ENCODE measurements around the gene ZDHHC14. TPM values are rescaled to one million over a fixed set of nuclear protein-coding genes. Genes with fewer than 3 reads are reported as not detected.

Gene ZDHHC14
- total RNA-seq, 1 donor from 2014 or later: 9.3 TPM

- H3K4me3 ChIP-seq: no peak overlapping the region
- no peak for ATAC-seq
- intact Hi-C loops (cut with DNase I): no loop called here
Measured at GRCh38 chr6:157440171-157440570, 59.2 kb downstream of the ZDHHC14 start.

GRCh38 chr6:157442291-157442690, 61.3 kb downstream of the ZDHHC14 start:
- ATAC-seq (no peak), DNase-seq (no peak)
- intact Hi-C loops (cut with DNase I): no loop called here
- Histone ChIP-seq H3K27me3 (ENCODE audit: low read depth) (no peaks in the 10 kb centered on the region), H3K4me1 (no peaks in the 10 kb centered on the region), H3K4me3 (no peak overlapping the region), H3K36me3 (no peaks in the 10 kb centered on the region), H3K27ac (no peak overlapping the region), H3K9me3 (no peaks in the 10 kb centered on the region)
- TF ChIP-seq CTCF (IDR thresholded peaks at IDR 0.05): no peak

More at GRCh38 chr6:157440171-157440570, 59.2 kb downstream of the ZDHHC14 start:
- DNase-seq: no peak
- no peaks in the 10 kb centered on the region for H3K36me3 ChIP-seq
- H3K27me3 ChIP-seq (ENCODE audit: low read depth): no peaks in the 10 kb centered on the region
- H3K4me1 ChIP-seq: peaks cover 10% of the 10 kb centered on the region
- no peaks in the 10 kb centered on the region for H3K9me3 ChIP-seq
- no peak for TF ChIP-seq CTCF (IDR thresholded peaks at IDR 0.05)
- no peak overlapping the region for H3K27ac ChIP-seq

- Histone ChIP-seq H3K36me3 (no peaks in the 10 kb centered on the region), H3K4me3 (no peak overlapping the region), H3K4me1 (no peaks in the 10 kb centered on the region), H3K9me3 (no peaks in the 10 kb centered on the region), H3K27me3 (ENCODE audit: low read depth) (no peaks in the 10 kb centered on the region), H3K27ac (no peak overlapping the region)
- DNase-seq (no peak), ATAC-seq (no peak)
- no peak for TF ChIP-seq CTCF (IDR thresholded peaks at IDR 0.05)
- intact Hi-C loops (cut with DNase I): no loop called here
Measured at GRCh38 chr6:157443066-157443800, 62.2 kb downstream of the ZDHHC14 start.

GRCh38 chr6:157445277-157446009, 64.5 kb downstream of the ZDHHC14 start:
- ATAC-seq: no peak
- Histone ChIP-seq H3K36me3 (no peaks in the 10 kb centered on the region), H3K27ac (no peak overlapping the region), H3K9me3 (no peaks in the 10 kb centered on the region), H3K4me3 (no peak overlapping the region), H3K4me1 (no peaks in the 10 kb centered on the region), H3K27me3 (ENCODE audit: low read depth) (no peaks in the 10 kb centered on the region)
- DNase-seq: no peak
- TF ChIP-seq CTCF (IDR thresholded peaks at IDR 0.05): no peak
- intact Hi-C loops (cut with DNase I): no loop called here

- H3K9me3 ChIP-seq: no peaks in the 10 kb centered on the region
- intact Hi-C loops (cut with DNase I): no loop called here
- H3K27ac ChIP-seq: no peak overlapping the region
- H3K36me3 ChIP-seq: no peaks in the 10 kb centered on the region
- no peaks in the 10 kb centered on the region for H3K4me1 ChIP-seq
- no peak for TF ChIP-seq CTCF (IDR thresholded peaks at IDR 0.05)
- no peaks in the 10 kb centered on the region for H3K27me3 ChIP-seq (ENCODE audit: low read depth)
- ATAC-seq: no peak
- no peak overlapping the region for H3K4me3 ChIP-seq
- DNase-seq: no peak
Measured at GRCh38 chr6:157447735-157448134, 66.7 kb downstream of the ZDHHC14 start.
